Gastroesophageal sphincter (tissue), 3 donors: Measurements from ENCODE around the gene DOLPP1.
A peak's percentile ranks its signal among the peaks of the same experiment; 100 is the strongest.

Source experiments
- CTCF ChIP-seq, 4 experiments: fragments of 200-600 bp in 2 of 4; fragments of 450-650 bp in 2 of 4; sonication (generic) in 1 of 4; IDR thresholded peaks; one replicate each; pipeline ENCODE4 v1.5.1; 2017 to 2019; ENCODE audit warnings: antibody characterized with exemption in 4 of 4, mild to moderate bottlenecking in 2 of 4, moderate library complexity in 2 of 4
- POLR2A ChIP-seq, 2 donors: fragments of 450-650 bp; IDR thresholded peaks; one replicate each; pipeline ENCODE4 v1.6.1; 2017; ENCODE audit warnings: antibody characterized with exemption in 2 of 2, mild to moderate bottlenecking in 2 of 2, moderate library complexity in 1 of 2
- POLR2AphosphoS5 ChIP-seq: sonication (generic); formaldehyde crosslinking; IDR thresholded peaks from one replicate; pipeline ENCODE4 v1.6.1; 2017; ENCODE audit warnings: antibody characterized with exemption

- TF ChIP-seq CTCF (IDR thresholded peaks at IDR 0.05) (peak; percentile 98 to 99 (median 98)), POLR2AphosphoS5 (no peak), POLR2A (IDR thresholded peaks at IDR 0.05) (no peak)
Measured at GRCh38 chr9:129131300-129132145, 50.6 kb downstream of the DOLPP1 start.
